T-cell (primary cell): ENCODE results near the gene PPP6R1. TPM values are rescaled to one million over a fixed set of nuclear protein-coding genes. Genes with fewer than 3 reads are reported as not detected.

ENCODE experiments used
- ATAC-seq, 4 experiments: fragments of 200-7000 bp in 3 of 4; fragments of 150-1000 bp in 1 of 4; cut with Tn5 transposase; replicated peaks in 1 of 4; 1 replicate in 3 of 4; 2 replicates in 1 of 4; pipeline ENCODE4 v1.10.0; 2021; ENCODE audit warnings: moderate library complexity in 3 of 4, mild to moderate bottlenecking in 2 of 4, moderate number of reproducible peaks in 1 of 4
- CTCF ChIA-PET, 2 donors: fragments of 300-600 bp; sonication (Branson Sonifier 250); formaldehyde crosslinking; loops; one replicate each; lab custom pipeline; 2022; ENCODE audit warnings: antibody characterized with exemption in 2 of 2; lab: Charles Lee
- POLR2A ChIA-PET, 2 donors: fragments of 300-600 bp; sonication (Branson Sonifier 250); formaldehyde crosslinking; loops; one replicate each; lab custom pipeline; 2022; ENCODE audit warnings: antibody characterized with exemption in 2 of 2; lab: Charles Lee
- DNase-seq, 35 experiments: peaks; one replicate each; pipeline versions ENCODE4 v3.0.0 to v3.0.0-alpha.2; 2013 to 2023
- H3K27ac ChIP-seq: one replicate; pipeline ENCODE4 v1.5.1; 2013; ENCODE audit warnings: low read length
- H3K27me3 ChIP-seq, 2 experiments: replicated peaks in 1 of 2; 1 replicate in 1 of 2; 2 replicates in 1 of 2; pipeline versions ENCODE4 v1.6.1 to v1.7.0; 2013; ENCODE audit warnings: low read length in 1 of 2, mixed read lengths in 1 of 2; ENCODE audit not compliant: control insufficient read depth in 2 of 2, insufficient read depth in 2 of 2; ENCODE audit errors: extremely low read depth in 1 of 2
- H3K36me3 ChIP-seq, 2 donors: 1 replicate in 1 of 2; 2 replicates in 1 of 2; pipeline versions ENCODE4 v1.6.1 to v1.7.0; 2013; ENCODE audit warnings: low read length in 1 of 2; ENCODE audit not compliant: control insufficient read depth in 2 of 2, insufficient read depth in 1 of 2; ENCODE audit errors: extremely low read depth in 1 of 2
- H3K4me1 ChIP-seq, 2 experiments: 1 replicate in 1 of 2; 2 replicates in 1 of 2; pipeline versions ENCODE4 v1.6.1 to v1.7.0; 2013; ENCODE audit warnings: low read length in 2 of 2, mixed read lengths in 1 of 2; ENCODE audit not compliant: insufficient read depth in 2 of 2, control insufficient read depth in 1 of 2; ENCODE audit errors: extremely low read depth in 1 of 2
- H3K4me3 ChIP-seq, 2 donors: 1 replicate in 1 of 2; 2 replicates in 1 of 2; pipeline versions ENCODE4 v1.5.1 to v1.7.0; 2013; ENCODE audit warnings: mild to moderate bottlenecking in 2 of 2, low read length in 1 of 2, moderate library complexity in 1 of 2; ENCODE audit not compliant: control insufficient read depth in 1 of 2; ENCODE audit errors: extremely low read depth in 1 of 2
- H3K9me3 ChIP-seq: 2 replicates; pipeline ENCODE4 v1.7.0; 2013
- H3K27ac Mint-ChIP-seq, 2 donors: one replicate each; pipeline ENCODE4 v1.8.0; 2020 to 2021; ENCODE audit warnings: mild to moderate bottlenecking in 2 of 2, mixed read lengths in 2 of 2
- H3K27me3 Mint-ChIP-seq, 2 donors: one replicate each; pipeline ENCODE4 v1.8.0; 2021 to 2022; ENCODE audit warnings: mixed read lengths in 2 of 2
- H3K36me3 Mint-ChIP-seq: one replicate; pipeline ENCODE4 v1.8.0; 2021; ENCODE audit warnings: mixed read lengths
- H3K4me1 Mint-ChIP-seq, 3 donors: one replicate each; pipeline ENCODE4 v1.8.0; 2020 to 2022; ENCODE audit warnings: mixed read lengths in 3 of 3, mild to moderate bottlenecking in 1 of 3
- H3K4me3 Mint-ChIP-seq, 3 donors: one replicate each; pipeline ENCODE4 v1.8.0; 2020 to 2022; ENCODE audit warnings: mild to moderate bottlenecking in 3 of 3, mixed read lengths in 3 of 3, moderate library complexity in 3 of 3
- H3K9me3 Mint-ChIP-seq, 3 donors: one replicate each; pipeline ENCODE4 v1.8.0; 2020 to 2022; ENCODE audit warnings: mixed read lengths in 3 of 3
- WGBS: methylation state at CpG from one replicate; pipeline ENCODE4 v1.1.5; 2013; ENCODE audit warnings: missing lambda C conversion rate; ENCODE audit not compliant: insufficient coverage; 5-methylcytosine and 5-hydroxymethylcytosine counted together
- total RNA-seq, 35 experiments: library from RNA in 6 of 35; stranded (reverse) in 6 of 35; fragments of 120-200 nt in 1 of 35; gene quantifications; one replicate each; pipeline versions ENCODE4 v1.2.1 to v1.2.4 and lab custom pipeline; 2013 to 2026

PPP6R1 gene
- total RNA-seq, 5 donors from 2014 or later (not counting 1 experiment from before 2014, with no cell fraction given): 173 to 208 (median 194) TPM

GRCh38 chr19:55238030-55238429 is 20.8 kb downstream of the PPP6R1 start:
- ChIA-PET CTCF (no interaction called here), POLR2A (no interaction called here)
- 99% methylated on average over 8 of the region's 8 CpGs for WGBS
- H3K27me3 ChIP-seq: no peaks in the 10 kb centered on the region
- H3K9me3 Mint-ChIP-seq: no peaks in the 10 kb centered on the region
- H3K36me3 ChIP-seq: peaks cover 28 to 92% of the 10 kb centered on the region in 2 donors
- H3K27me3 Mint-ChIP-seq: no peaks in the 10 kb centered on the region
- ATAC-seq (no peak), DNase-seq (no peak)
- no peaks in the 10 kb centered on the region for H3K4me1 ChIP-seq
- peaks cover 52% of the 10 kb centered on the region for H3K36me3 Mint-ChIP-seq
- no peaks in the 10 kb centered on the region for H3K9me3 ChIP-seq
- no peak overlapping the region for H3K27ac Mint-ChIP-seq
- peaks cover 0 to 5% (median 0%) of the 10 kb centered on the region in 3 donors for H3K4me1 Mint-ChIP-seq
- no peak overlapping the region for H3K4me3 Mint-ChIP-seq
- no peak overlapping the region for H3K27ac ChIP-seq
- H3K4me3 ChIP-seq: no peak overlapping the region

- peaks cover 0 to 2% (median 0%) of the 10 kb centered on the region in 3 donors for H3K4me1 Mint-ChIP-seq
- Histone ChIP-seq H3K4me3 (no peak overlapping the region), H3K36me3 (peaks cover 33 to 92% of the 10 kb centered on the region in 2 donors), H3K27me3 (no peaks in the 10 kb centered on the region), H3K27ac (no peak overlapping the region), H3K4me1 (no peaks in the 10 kb centered on the region), H3K9me3 (no peaks in the 10 kb centered on the region)
- no peak overlapping the region for H3K27ac Mint-ChIP-seq
- POLR2A ChIA-PET: no interaction called here
- peaks cover 49% of the 10 kb centered on the region for H3K36me3 Mint-ChIP-seq
- no CpG with 5 or more reads among the region's 5 CpGs for WGBS
- DNase-seq: no peak
- no peaks in the 10 kb centered on the region for H3K27me3 Mint-ChIP-seq
- CTCF ChIA-PET: no interaction called here
- ATAC-seq: no peak
- no peak overlapping the region for H3K4me3 Mint-ChIP-seq
- no peaks in the 10 kb centered on the region for H3K9me3 Mint-ChIP-seq
These were observed 25.8 kb downstream of the PPP6R1 start for GRCh38 chr19:55232986-55233385.

GRCh38 chr19:55232286-55232602 is 26.6 kb downstream of the PPP6R1 start:
- WGBS: 96% methylated on average over 10 of the region's 12 CpGs
- no peak overlapping the region for H3K27ac Mint-ChIP-seq
- no peaks in the 10 kb centered on the region for H3K9me3 Mint-ChIP-seq
- ChIA-PET POLR2A (no interaction called here), CTCF (no interaction called here)
- H3K4me1 Mint-ChIP-seq: peaks cover 0 to 2% (median 0%) of the 10 kb centered on the region in 3 donors
- DNase-seq (no peak), ATAC-seq (no peak)
- peaks cover 49% of the 10 kb centered on the region for H3K36me3 Mint-ChIP-seq
- Histone ChIP-seq H3K36me3 (peaks cover 29 to 89% of the 10 kb centered on the region in 2 donors), H3K9me3 (no peaks in the 10 kb centered on the region), H3K4me3 (no peak overlapping the region), H3K4me1 (no peaks in the 10 kb centered on the region), H3K27ac (no peak overlapping the region), H3K27me3 (no peaks in the 10 kb centered on the region)
- H3K4me3 Mint-ChIP-seq: no peak overlapping the region
- H3K27me3 Mint-ChIP-seq: no peaks in the 10 kb centered on the region

DNA sequence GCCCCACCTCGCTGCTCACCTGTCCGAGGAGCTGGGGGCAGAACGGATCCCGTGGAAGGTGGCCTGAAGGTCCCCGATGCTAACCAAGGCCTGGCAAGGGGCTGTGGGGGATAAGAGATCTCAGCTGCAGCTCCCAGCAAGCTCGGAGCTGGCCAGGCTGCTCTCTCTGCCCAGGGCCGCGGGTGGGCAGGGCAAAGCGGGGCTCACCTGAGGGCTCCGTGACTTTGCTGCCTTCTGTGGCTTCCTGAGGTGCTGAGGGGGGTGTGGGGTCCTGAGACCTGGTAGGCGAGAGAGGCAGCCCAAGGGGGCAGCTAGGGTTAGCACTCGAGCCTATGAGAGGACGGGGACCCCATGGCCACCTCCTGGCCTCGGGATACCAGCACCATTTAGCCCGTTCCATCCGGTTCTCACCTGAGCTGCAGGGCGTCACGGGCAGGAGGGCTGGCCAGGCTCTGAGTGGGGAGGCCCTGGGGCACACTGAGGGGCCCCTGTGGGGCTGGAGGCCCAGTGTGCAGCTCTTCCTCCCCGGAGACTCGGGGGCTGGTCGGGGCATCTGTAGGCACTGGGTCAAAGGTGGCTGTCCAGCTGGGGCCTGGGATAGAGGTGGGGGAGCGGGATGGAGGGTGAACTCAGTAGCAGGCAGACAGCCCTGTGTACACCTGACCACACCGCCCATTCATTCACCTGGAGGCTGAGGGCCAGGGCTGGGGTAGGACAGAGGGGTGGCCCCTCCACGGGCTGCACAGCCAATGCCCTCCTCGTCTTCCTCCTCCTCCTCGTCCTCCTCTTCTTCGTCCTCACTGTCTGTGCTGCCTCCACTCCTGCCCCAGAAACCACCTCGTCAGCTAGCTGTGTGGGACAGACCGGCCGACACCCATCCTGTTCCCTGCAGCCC is 27.2 kb downstream of the PPP6R1 start:
- ChIA-PET POLR2A (no interaction called here), CTCF (no interaction called here)
- H3K36me3 ChIP-seq: peaks cover 26 to 89% of the 10 kb centered on the region in 2 donors
- DNase-seq (no peak), ATAC-seq (no peak)
- H3K4me1 Mint-ChIP-seq: peaks cover 0 to 2% (median 0%) of the 10 kb centered on the region in 3 donors
- H3K27me3 Mint-ChIP-seq: no peaks in the 10 kb centered on the region
- no peak overlapping the region for H3K4me3 Mint-ChIP-seq
- H3K27ac ChIP-seq: no peak overlapping the region
- no peaks in the 10 kb centered on the region for H3K9me3 ChIP-seq
- no peaks in the 10 kb centered on the region for H3K4me1 ChIP-seq
- H3K36me3 Mint-ChIP-seq: peaks cover 44% of the 10 kb centered on the region
- H3K9me3 Mint-ChIP-seq: no peaks in the 10 kb centered on the region
- H3K27ac Mint-ChIP-seq: no peak overlapping the region
- WGBS: 94% methylated on average over 16 of the region's 30 CpGs
- H3K27me3 ChIP-seq: no peaks in the 10 kb centered on the region
- no peak overlapping the region for H3K4me3 ChIP-seq

DNA sequence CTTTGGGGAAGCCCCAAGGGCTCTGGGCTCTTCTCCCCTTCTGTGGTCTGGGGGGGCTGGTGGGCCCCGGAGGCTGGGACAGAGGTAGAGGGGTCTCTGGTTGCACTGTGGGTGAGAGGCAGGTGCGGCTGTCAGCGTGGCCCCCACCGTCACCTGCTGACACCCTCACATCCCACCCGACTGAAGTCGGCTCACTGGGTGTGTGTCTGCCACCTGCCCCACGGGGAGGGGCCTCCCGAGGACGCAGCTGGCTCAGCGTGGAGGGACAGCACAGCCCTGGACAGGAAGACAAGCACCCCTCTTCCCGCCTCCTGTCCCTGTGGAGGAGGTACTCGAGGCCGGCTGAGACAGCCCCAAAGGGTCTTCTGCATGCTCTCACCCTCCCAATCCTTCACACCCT is 28.0 kb downstream of the PPP6R1 start:
- H3K9me3 Mint-ChIP-seq: no peaks in the 10 kb centered on the region
- peaks cover 40% of the 10 kb centered on the region for H3K36me3 Mint-ChIP-seq
- peaks cover 30 to 88% of the 10 kb centered on the region in 2 donors for H3K36me3 ChIP-seq
- peaks cover 0 to 2% (median 0%) of the 10 kb centered on the region in 3 donors for H3K4me1 Mint-ChIP-seq
- ATAC-seq: no peak
- 93% methylated on average over 8 of the region's 13 CpGs for WGBS
- CTCF ChIA-PET: no interaction called here
- no peak overlapping the region for H3K27ac ChIP-seq
- H3K4me3 ChIP-seq: no peak overlapping the region
- no peaks in the 10 kb centered on the region for H3K27me3 ChIP-seq
- POLR2A ChIA-PET: no interaction called here
- no peaks in the 10 kb centered on the region for H3K27me3 Mint-ChIP-seq
- H3K9me3 ChIP-seq: no peaks in the 10 kb centered on the region
- no peaks in the 10 kb centered on the region for H3K4me1 ChIP-seq
- H3K4me3 Mint-ChIP-seq: no peak overlapping the region
- DNase-seq: no peak
- H3K27ac Mint-ChIP-seq: no peak overlapping the region

DNA sequence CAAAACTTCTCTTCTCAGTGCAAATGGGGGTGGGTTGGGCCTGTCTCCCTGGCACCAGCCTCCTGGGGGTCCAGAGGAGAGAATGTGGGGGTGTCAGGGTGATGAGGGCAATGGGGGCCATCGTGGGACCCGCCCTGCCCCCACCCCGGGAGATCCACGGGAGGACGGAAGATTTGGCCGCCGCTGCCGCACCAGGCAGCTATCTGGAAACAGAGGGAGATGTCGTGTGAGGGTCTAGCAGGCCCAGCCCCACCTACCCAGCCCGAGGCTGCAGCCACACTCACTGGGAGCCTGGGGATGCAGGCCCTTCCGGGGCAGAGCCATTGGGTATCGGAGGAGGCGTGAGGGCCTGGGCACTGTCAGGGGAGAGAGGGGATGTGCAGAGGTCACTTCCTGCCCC is 28.5 kb downstream of the PPP6R1 start:
- Mint-ChIP-seq H3K27ac (no peak overlapping the region), H3K9me3 (no peaks in the 10 kb centered on the region), H3K27me3 (no peaks in the 10 kb centered on the region), H3K4me3 (no peak overlapping the region), H3K36me3 (peaks cover 45% of the 10 kb centered on the region), H3K4me1 (peaks cover 0 to 5% (median 0%) of the 10 kb centered on the region in 3 donors)
- Histone ChIP-seq H3K27me3 (no peaks in the 10 kb centered on the region), H3K36me3 (peaks cover 30 to 88% of the 10 kb centered on the region in 2 donors), H3K9me3 (no peaks in the 10 kb centered on the region), H3K27ac (no peak overlapping the region), H3K4me1 (no peaks in the 10 kb centered on the region), H3K4me3 (no peak overlapping the region)
- CTCF ChIA-PET: no interaction called here
- no peak for DNase-seq
- ATAC-seq: no peak
- POLR2A ChIA-PET: no interaction called here
- WGBS: no CpG with 5 or more reads among the region's 13 CpGs
